GM12892 (cell line): ENCODE results near the gene ZSCAN16.

Source experiments
- POLR2A ChIP-seq: IDR thresholded peaks from 2 replicates; pipeline ENCODE4 v1.6.1; 2011; ENCODE audit warnings: low read depth, low read length, control low read depth
- POLR2AphosphoS5 ChIP-seq: IDR thresholded peaks from 2 replicates; pipeline ENCODE4 v1.6.1; 2011; ENCODE audit warnings: low read depth, low read length, control low read depth
- TAF1 ChIP-seq: IDR thresholded peaks from 2 replicates; pipeline ENCODE4 v1.6.1; 2011; ENCODE audit warnings: low read depth, mild to moderate bottlenecking, control low read depth, low read length, borderline replicate concordance

- TF ChIP-seq TAF1 (no peak), POLR2A (no peak), POLR2AphosphoS5 (no peak)
Observed at GRCh38 chr6:28105245-28105639, 19.2 kb upstream of the ZSCAN16 start.
